K562 (cell line): ENCODE measurements around the gene ZNF628. TPM values are rescaled to one million over a fixed set of nuclear protein-coding genes. Genes with fewer than 3 reads are reported as not detected.

Experiments used
- ATAC-seq: fragments of 200-7000 bp; cut with Tn5 transposase; 3 replicates; pipeline ENCODE4 v1.9.1; 2020; ENCODE audit warnings: moderate library complexity
- BruUV-seq: library from RNA; stranded (reverse); fragments of 400-500 nt; replicated peaks from 2 replicates; lab custom pipeline; 2021; lab: Mats Ljungman, UMichigan
- CTCF ChIA-PET: fragments of 300-600 bp; formaldehyde crosslinking; extraction: SDS; loops from one replicate; lab custom pipeline; 2021; ENCODE audit warnings: low intra/inter-chr PET ratio; lab: Yijun Ruan, JAX
- POLR2A ChIA-PET: fragments of 300-600, 350-650 bp; sonication (Branson Sonifier 250); formaldehyde crosslinking; extraction: SDS; loops from one replicate; lab custom pipeline; 2021; ENCODE audit warnings: antibody characterized with exemption, inconsistent platforms; lab: Yijun Ruan, JAX
- DNase-seq, 4 experiments: peaks; one replicate each; pipeline versions ENCODE4 v3.0.0 to v3.0.0-alpha.2; 2011 to 2018; ENCODE audit warnings: low spot score in 3 of 4, mixed read lengths in 3 of 4; ENCODE audit errors: extremely low read depth in 1 of 4
- FAIRE-seq: peaks from 2 replicates; lab custom pipeline; 2011; peaks lifted over from hg19 to GRCh38; lab: Jason Lieb, UNC
- H2AFZ ChIP-seq: 2 replicates; pipeline ENCODE4 v1.6.0; 2011; ENCODE audit warnings: low read depth, low read length, control low read depth, inconsistent platforms
- H3K27ac ChIP-seq: fragments of 200-600 bp; 3 replicates; pipeline ENCODE4 v1.8.0; 2011; ENCODE audit warnings: low read depth, mild to moderate bottlenecking, control low read depth, inconsistent platforms, low read length, moderate library complexity, mixed read lengths; ENCODE audit errors: extremely low read depth
- H3K27me3 ChIP-seq, 2 experiments: fragments of 300-600 bp in 1 of 2; 2 replicates in 1 of 2; 3 replicates in 1 of 2; pipeline versions ENCODE4 v1.6.0 to v1.8.0; 2011; ENCODE audit warnings: inconsistent platforms in 2 of 2, low read length in 2 of 2, mild to moderate bottlenecking in 1 of 2, mixed read lengths in 1 of 2, moderate library complexity in 1 of 2; ENCODE audit not compliant: control insufficient read depth in 2 of 2, insufficient read depth in 2 of 2
- H3K36me3 ChIP-seq: fragments of 300-600 bp; 3 replicates; pipeline ENCODE4 v1.8.0; 2011; ENCODE audit warnings: mild to moderate bottlenecking, low read length, inconsistent platforms; ENCODE audit not compliant: control insufficient read depth, insufficient read depth
- H3K4me1 ChIP-seq, 2 experiments: fragments of 200-600 bp in 1 of 2; replicated peaks in 1 of 2; 2 replicates in 1 of 2; 3 replicates in 1 of 2; pipeline versions ENCODE4 v1.5.1 to v1.8.0; 2011; ENCODE audit warnings: inconsistent platforms in 2 of 2, low read length in 2 of 2, mild to moderate bottlenecking in 1 of 2, mixed read lengths in 1 of 2, moderate library complexity in 1 of 2; ENCODE audit not compliant: control insufficient read depth in 2 of 2, insufficient read depth in 2 of 2
- H3K4me2 ChIP-seq: 2 replicates; pipeline ENCODE4 v1.6.1; 2011; ENCODE audit warnings: low read length, control low read depth, inconsistent platforms, mixed read lengths; ENCODE audit not compliant: insufficient read depth
- H3K4me3 ChIP-seq: fragments of 200-600 bp; sonication (generic), shearing (Covaris generic); 2 replicates; pipeline ENCODE4 v1.5.1; 2016; ENCODE audit warnings: control low read depth, inconsistent platforms
- H3K79me2 ChIP-seq: fragments of 200-600 bp; 3 replicates; pipeline ENCODE4 v1.8.0; 2011; ENCODE audit warnings: low read length, inconsistent platforms; ENCODE audit not compliant: control insufficient read depth, insufficient read depth
- H3K9ac ChIP-seq, 2 experiments: 2 replicates each; pipeline versions ENCODE4 v1.6.0 to v1.6.1; 2011; ENCODE audit warnings: low read depth in 2 of 2, low read length in 2 of 2, control low read depth in 1 of 2, inconsistent platforms in 1 of 2, mild to moderate bottlenecking in 1 of 2, mixed read lengths in 1 of 2; ENCODE audit not compliant: insufficient read depth in 1 of 2
- H3K9me1 ChIP-seq: one replicate; pipeline ENCODE4 v1.6.0; 2011; ENCODE audit warnings: inconsistent platforms, mild to moderate bottlenecking, low read length, moderate library complexity; ENCODE audit not compliant: control insufficient read depth, insufficient read depth
- H3K9me3 ChIP-seq: replicated peaks from 2 replicates; pipeline ENCODE4 v1.5.1; 2011; ENCODE audit warnings: low read depth, low read length, inconsistent platforms; ENCODE audit not compliant: control insufficient read depth, insufficient read depth
- H4K20me1 ChIP-seq: replicated peaks from 2 replicates; pipeline ENCODE4 v1.6.1; 2011; ENCODE audit warnings: low read length, inconsistent platforms, mixed read lengths; ENCODE audit not compliant: control insufficient read depth, insufficient read depth
- ELF1 ChIP-seq: fragments of 200-800 bp; sonication (Bioruptor generic); IDR thresholded peaks from 2 replicates; pipeline ENCODE4 v1.6.1; 2016; ENCODE audit warnings: missing genetic modification characterization, missing compliant biosample characterization
- GTF2E2 ChIP-seq: fragments of 200-800 bp; sonication (Bioruptor generic); IDR thresholded peaks from 2 replicates; pipeline ENCODE4 v1.6.1; 2016; ENCODE audit warnings: missing genetic modification characterization, missing compliant biosample characterization
- NFE2L1 ChIP-seq: fragments of 450-650 bp; IDR thresholded peaks from 2 replicates; pipeline ENCODE4 v1.6.1; 2016; ENCODE audit warnings: missing genetic modification characterization, low read depth, mild to moderate bottlenecking, missing compliant biosample characterization, moderate library complexity, borderline replicate concordance
- PHF8 ChIP-seq: fragments of 200-600 bp; sonication (generic); IDR thresholded peaks from 2 replicates; pipeline ENCODE4 v1.6.1; 2012; ENCODE audit warnings: mixed run types, mild to moderate bottlenecking, inconsistent platforms, low read length, moderate library complexity, borderline replicate concordance
- POLR2A ChIP-seq: fragments of 450-650 bp; conservative IDR thresholded peaks from 2 replicates; pipeline ENCODE4 v1.6.1; 2016
- POLR2G ChIP-seq: fragments of 200-400 bp; formaldehyde crosslinking; IDR thresholded peaks from 2 replicates; pipeline ENCODE4 v1.6.1; 2017; ENCODE audit warnings: low read depth, mild to moderate bottlenecking, antibody characterized with exemption, low read length, moderate library complexity
- SETDB1 ChIP-seq: IDR thresholded peaks from one replicate; pipeline ENCODE4 v1.6.1; 2012; ENCODE audit warnings: low read length, control low read depth, inconsistent platforms
- ZNF583 ChIP-seq: fragments of 250-450 bp; sonication (Bioruptor Pico); IDR thresholded peaks from 2 replicates; pipeline ENCODE4 v1.4.0; 2020
- WGBS: fragments of 100-300 bp; shearing (Covaris generic); methylation state at CpG from one replicate; pipeline ENCODE4 v1.1.6; 2016; ENCODE audit warnings: low coverage, mixed read lengths; ENCODE audit not compliant: insufficient coverage; ENCODE audit errors: missing lambda C conversion rate; 5-methylcytosine and 5-hydroxymethylcytosine counted together
- in situ Hi-C: fragments of 300-500 bp; cut with MboI; formaldehyde crosslinking; loops from 4 replicates; pipeline ENCODE4 v1.15.0; 2018; ENCODE audit warnings: inconsistent platforms, mixed read lengths
- intact Hi-C: fragments of 100-400 bp; cut with micrococcal nuclease; formaldehyde crosslinking; loops from 2 replicates; pipeline ENCODE4 v1.14.2; 2022
- polyA plus RNA-seq, 8 experiments: library from polyadenylated mRNA; depleted of rRNA in 4 of 8; stranded (reverse) in 5 of 8; unstranded in 3 of 8; fragments of >200 nt; fragmentation: Nextera tagmentation in 2 of 8; fragmentation: Illumina TruSeq in 1 of 8; extraction: Ambion mirVana in 2 of 8; extraction: Trizol in 1 of 8; gene quantifications; 2 replicates each; pipeline versions ENCODE4 v1.2.1 to v1.2.3, GENCODE V29; 2011 to 2014; ENCODE audit warnings: inconsistent platforms in 1 of 8, missing spikeins in 1 of 8
- total RNA-seq, 7 experiments: library from RNA; depleted of rRNA in 6 of 7; stranded (reverse); fragments of >200 nt in 6 of 7; fragmentation: Illumina TruSeq in 2 of 7; extraction: Trizol in 2 of 7; gene quantifications; 2 replicates each; pipeline versions ENCODE4 v1.2.1 to v1.2.3, GENCODE V29; 2011 to 2021; ENCODE audit warnings: low replicate concordance in 1 of 7
- TF ChIP-seq, protein P1 (sequence below): sonication (generic); formaldehyde crosslinking; IDR thresholded peaks from 2 replicates; pipeline ENCODE4 v1.8.0; 2022; ENCODE audit warnings: mild to moderate bottlenecking, missing genetic modification reagents
- TF ChIP-seq, protein P2 (sequence below), 3 experiments: IDR thresholded peaks in 2 of 3; conservative IDR thresholded peaks in 1 of 3; 2 replicates each; pipeline ENCODE4 v1.5.1; 2011 to 2012; ENCODE audit warnings: low read length in 3 of 3, mild to moderate bottlenecking in 3 of 3, control low read depth in 2 of 3, improper control_type of control experiment in 1 of 3, inconsistent platforms in 1 of 3, low read depth in 1 of 3, mixed read lengths in 1 of 3, moderate library complexity in 1 of 3; ENCODE audit not compliant: insufficient read depth in 2 of 3
- TF ChIP-seq, protein P3 (sequence below): fragments of 450-650 bp; IDR thresholded peaks from 2 replicates; pipeline ENCODE4 v1.6.1; 2018; ENCODE audit not compliant: partially characterized antibody

ZNF628 gene
- total and polyA plus RNA-seq, 9 of the 15 experiments (the other 6 are each of a cell fraction or from before 2014, with no cell fraction given), result 0.13 to 13.6 (median 2.2) TPM; not detected in 3

DNA sequence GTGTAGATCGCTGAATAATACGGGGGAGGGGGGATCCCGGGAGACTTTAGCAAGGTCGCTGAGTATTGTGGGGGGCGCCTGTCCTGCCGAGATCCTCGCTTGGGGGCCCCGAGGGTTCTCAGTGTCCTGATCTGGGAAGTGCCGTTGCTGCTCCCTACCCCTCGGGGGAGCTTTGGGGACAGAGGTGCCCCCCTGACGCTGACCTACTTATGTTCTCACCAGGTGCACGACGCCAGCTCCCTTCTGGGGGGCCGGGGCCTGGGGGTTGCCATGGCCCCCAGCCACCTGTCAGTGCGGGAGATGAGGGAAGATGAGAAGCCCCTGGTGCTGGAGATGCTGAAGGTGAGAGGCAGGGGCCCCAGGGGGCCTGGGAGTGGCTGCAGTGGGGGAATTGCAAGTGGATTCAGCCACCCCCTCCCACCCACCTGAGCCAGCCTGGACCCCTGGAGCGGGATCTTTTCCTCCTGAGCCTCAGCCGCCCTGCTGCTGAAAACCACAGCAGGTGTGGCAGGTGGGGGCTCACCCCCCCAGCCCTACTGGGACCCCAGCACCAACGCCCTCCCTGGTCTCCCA, 9.1 kb downstream of the ZNF628 start:
- FAIRE-seq, result no peak
- intact Hi-C loops, result no loop called here
- H3K27ac ChIP-seq, result peak overlapping the region; percentile 83
- no peaks in the 10 kb centered on the region for H3K9me1 ChIP-seq
- H3K4me2 ChIP-seq, result peak overlapping the region; percentile 87
- no peaks in the 10 kb centered on the region for H3K27me3 ChIP-seq
- in situ Hi-C loops, result no loop called here
- H3K79me2 ChIP-seq, result peaks cover 12% of the 10 kb centered on the region; the same call in 2 of the 3 replicates
- no peaks in the 10 kb centered on the region for H3K9me3 ChIP-seq
- peak overlapping the region; percentile 80 for H3K4me3 ChIP-seq
- ChIA-PET POLR2A (interaction anchor here (0.7 to 3.6 kb wide), 8 partner anchors 8 to 370 kb away, joined by 3 to 30 read pairs (median 6); partner anchors contain the start of gene ZNF628), CTCF (no interaction called here)
- ATAC-seq, result peak; percentile 22
- TSS peak; percentile 76 for BruUV-seq
- peak in 1 of 4 experiments; percentile 39 for DNase-seq
- peak overlapping the region; percentile 81 for H2AFZ ChIP-seq
- peaks cover 31% of the 10 kb centered on the region; the same call in 2 of the 3 replicates for H3K36me3 ChIP-seq
- peak overlapping the region; percentile 82 to 98 for H3K9ac ChIP-seq
- peaks cover 25 to 73% of the 10 kb centered on the region in 2 experiments for H3K4me1 ChIP-seq
- WGBS, result 20% methylated on average over 11 of the region's 18 CpGs
- no peaks in the 10 kb centered on the region for H4K20me1 ChIP-seq
- TF ChIP-seq ZNF583 (CRISPR knock-in tag), result no peak
- TF ChIP-seq, protein P1, sequence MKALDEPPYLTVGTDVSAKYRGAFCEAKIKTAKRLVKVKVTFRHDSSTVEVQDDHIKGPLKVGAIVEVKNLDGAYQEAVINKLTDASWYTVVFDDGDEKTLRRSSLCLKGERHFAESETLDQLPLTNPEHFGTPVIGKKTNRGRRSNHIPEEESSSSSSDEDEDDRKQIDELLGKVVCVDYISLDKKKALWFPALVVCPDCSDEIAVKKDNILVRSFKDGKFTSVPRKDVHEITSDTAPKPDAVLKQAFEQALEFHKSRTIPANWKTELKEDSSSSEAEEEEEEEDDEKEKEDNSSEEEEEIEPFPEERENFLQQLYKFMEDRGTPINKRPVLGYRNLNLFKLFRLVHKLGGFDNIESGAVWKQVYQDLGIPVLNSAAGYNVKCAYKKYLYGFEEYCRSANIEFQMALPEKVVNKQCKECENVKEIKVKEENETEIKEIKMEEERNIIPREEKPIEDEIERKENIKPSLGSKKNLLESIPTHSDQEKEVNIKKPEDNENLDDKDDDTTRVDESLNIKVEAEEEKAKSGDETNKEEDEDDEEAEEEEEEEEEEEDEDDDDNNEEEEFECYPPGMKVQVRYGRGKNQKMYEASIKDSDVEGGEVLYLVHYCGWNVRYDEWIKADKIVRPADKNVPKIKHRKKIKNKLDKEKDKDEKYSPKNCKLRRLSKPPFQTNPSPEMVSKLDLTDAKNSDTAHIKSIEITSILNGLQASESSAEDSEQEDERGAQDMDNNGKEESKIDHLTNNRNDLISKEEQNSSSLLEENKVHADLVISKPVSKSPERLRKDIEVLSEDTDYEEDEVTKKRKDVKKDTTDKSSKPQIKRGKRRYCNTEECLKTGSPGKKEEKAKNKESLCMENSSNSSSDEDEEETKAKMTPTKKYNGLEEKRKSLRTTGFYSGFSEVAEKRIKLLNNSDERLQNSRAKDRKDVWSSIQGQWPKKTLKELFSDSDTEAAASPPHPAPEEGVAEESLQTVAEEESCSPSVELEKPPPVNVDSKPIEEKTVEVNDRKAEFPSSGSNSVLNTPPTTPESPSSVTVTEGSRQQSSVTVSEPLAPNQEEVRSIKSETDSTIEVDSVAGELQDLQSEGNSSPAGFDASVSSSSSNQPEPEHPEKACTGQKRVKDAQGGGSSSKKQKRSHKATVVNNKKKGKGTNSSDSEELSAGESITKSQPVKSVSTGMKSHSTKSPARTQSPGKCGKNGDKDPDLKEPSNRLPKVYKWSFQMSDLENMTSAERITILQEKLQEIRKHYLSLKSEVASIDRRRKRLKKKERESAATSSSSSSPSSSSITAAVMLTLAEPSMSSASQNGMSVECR (CRISPR knock-in tag), result 0 out of 2 replicates have a peak, but pooled peaks have one; percentile 4
- TF ChIP-seq SETDB1, result no peak
- TF ChIP-seq, protein P2, sequence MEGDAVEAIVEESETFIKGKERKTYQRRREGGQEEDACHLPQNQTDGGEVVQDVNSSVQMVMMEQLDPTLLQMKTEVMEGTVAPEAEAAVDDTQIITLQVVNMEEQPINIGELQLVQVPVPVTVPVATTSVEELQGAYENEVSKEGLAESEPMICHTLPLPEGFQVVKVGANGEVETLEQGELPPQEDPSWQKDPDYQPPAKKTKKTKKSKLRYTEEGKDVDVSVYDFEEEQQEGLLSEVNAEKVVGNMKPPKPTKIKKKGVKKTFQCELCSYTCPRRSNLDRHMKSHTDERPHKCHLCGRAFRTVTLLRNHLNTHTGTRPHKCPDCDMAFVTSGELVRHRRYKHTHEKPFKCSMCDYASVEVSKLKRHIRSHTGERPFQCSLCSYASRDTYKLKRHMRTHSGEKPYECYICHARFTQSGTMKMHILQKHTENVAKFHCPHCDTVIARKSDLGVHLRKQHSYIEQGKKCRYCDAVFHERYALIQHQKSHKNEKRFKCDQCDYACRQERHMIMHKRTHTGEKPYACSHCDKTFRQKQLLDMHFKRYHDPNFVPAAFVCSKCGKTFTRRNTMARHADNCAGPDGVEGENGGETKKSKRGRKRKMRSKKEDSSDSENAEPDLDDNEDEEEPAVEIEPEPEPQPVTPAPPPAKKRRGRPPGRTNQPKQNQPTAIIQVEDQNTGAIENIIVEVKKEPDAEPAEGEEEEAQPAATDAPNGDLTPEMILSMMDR (IDR thresholded peaks at IDR 0.05 in 2 of 3, conservative IDR thresholded peaks at IDR 0.05 in 1 of 3; ENCODE audit: insufficient read depth in 2 of 3, low read depth in 1 of 3, low read length in 3 of 3), result 0 out of 6 replicates have a peak, but pooled peaks of 1 of the 3 experiments have one; percentile 3
- TF ChIP-seq ELF1, result peak; percentile 52; the same call in 1 of the 2 replicates
- no peak for TF ChIP-seq GTF2E2 (tag)
- TF ChIP-seq POLR2A, result peak; percentile 4
- peak; percentile 21; the same call in 1 of the 2 replicates for TF ChIP-seq PHF8
- TF ChIP-seq, protein P3, sequence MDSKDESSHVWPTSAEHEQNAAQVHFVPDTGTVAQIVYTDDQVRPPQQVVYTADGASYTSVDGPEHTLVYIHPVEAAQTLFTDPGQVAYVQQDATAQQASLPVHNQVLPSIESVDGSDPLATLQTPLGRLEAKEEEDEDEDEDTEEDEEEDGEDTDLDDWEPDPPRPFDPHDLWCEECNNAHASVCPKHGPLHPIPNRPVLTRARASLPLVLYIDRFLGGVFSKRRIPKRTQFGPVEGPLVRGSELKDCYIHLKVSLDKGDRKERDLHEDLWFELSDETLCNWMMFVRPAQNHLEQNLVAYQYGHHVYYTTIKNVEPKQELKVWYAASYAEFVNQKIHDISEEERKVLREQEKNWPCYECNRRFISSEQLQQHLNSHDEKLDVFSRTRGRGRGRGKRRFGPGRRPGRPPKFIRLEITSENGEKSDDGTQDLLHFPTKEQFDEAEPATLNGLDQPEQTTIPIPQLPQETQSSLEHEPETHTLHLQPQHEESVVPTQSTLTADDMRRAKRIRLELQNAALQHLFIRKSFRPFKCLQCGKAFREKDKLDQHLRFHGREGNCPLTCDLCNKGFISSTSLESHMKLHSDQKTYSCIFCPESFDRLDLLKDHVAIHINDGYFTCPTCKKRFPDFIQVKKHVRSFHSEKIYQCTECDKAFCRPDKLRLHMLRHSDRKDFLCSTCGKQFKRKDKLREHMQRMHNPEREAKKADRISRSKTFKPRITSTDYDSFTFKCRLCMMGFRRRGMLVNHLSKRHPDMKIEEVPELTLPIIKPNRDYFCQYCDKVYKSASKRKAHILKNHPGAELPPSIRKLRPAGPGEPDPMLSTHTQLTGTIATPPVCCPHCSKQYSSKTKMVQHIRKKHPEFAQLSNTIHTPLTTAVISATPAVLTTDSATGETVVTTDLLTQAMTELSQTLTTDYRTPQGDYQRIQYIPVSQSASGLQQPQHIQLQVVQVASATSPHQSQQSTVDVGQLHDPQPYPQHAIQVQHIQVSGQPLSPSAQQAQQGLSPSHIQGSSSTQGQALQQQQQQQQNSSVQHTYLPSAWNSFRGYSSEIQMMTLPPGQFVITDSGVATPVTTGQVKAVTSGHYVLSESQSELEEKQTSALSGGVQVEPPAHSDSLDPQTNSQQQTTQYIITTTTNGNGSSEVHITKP, result peak; percentile 82
- TF ChIP-seq NFE2L1 (tag), result no peak
- TF ChIP-seq POLR2G, result peak; percentile 58
